ENCODE data around the gene CELA3B. TPM values are rescaled to one million over a fixed set of nuclear protein-coding genes. Genes with fewer than 3 reads are reported as not detected.
"Not testable (repeated sequence)": the region's sequence is repeated elsewhere in the genome, so short reads cannot be mapped to it uniquely, and the experiment has no call there.

Gene CELA3B
- total and polyA plus RNA-seq, 2 of the 8 experiments (the other 6 are each of a cell fraction or from before 2014, with no cell fraction given), result not detected

DNA sequence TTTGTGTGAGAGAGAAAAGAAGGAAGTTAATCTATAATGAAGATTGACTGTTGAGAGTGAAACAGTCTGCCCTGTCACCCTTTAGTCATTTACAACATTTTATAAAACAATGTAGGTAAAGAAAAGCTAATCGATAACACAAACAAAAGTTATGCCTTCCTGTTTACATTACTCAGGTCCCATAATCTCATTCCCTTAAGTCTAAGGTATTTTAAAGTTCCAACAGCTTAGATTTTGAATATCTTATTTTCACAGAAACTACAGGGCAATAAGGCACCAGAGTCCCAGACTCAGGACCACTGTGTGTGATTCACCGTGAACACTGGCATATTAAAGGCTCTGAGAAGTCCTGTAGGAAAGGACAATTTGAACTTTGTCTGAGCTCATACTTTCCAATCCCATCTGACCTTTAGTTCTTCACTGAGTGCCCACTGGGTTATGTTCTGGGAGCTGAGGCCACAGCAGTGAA lies 3.8 kb upstream of the CELA3B start:
- not testable (repeated sequence) for H4K20me1 ChIP-seq (replicated peaks in 1 of 2; ENCODE audit: control insufficient read depth in 1 of 2, insufficient read depth in 2 of 2, low read length in 2 of 2); H2BK15ac ChIP-seq (ENCODE audit: low read length); H3K79me2 ChIP-seq (ENCODE audit: control insufficient read depth in 1 of 2, insufficient read depth in 2 of 2, low read length in 2 of 2); H2BK5ac ChIP-seq (ENCODE audit: low read depth, low read length); H3K4me1 ChIP-seq (replicated peaks in 1 of 4; ENCODE audit: control insufficient read depth in 3 of 4, insufficient read depth in 4 of 4, low read length in 3 of 4); H3K4ac ChIP-seq (replicated peaks; ENCODE audit: insufficient read length, low read depth, low read length); DNase-seq (ENCODE audit: low read depth in 1 of 2, low spot score in 2 of 2); H3K4me2 ChIP-seq (ENCODE audit: insufficient read depth in 1 of 2, low read depth in 2 of 2, low read length in 2 of 2); H3K27ac ChIP-seq (ENCODE audit: low read depth, low read length); H4K91ac ChIP-seq (replicated peaks; ENCODE audit: insufficient read length, low read length); H3K79me1 ChIP-seq (ENCODE audit: low read depth, low read length); H2BK120ac ChIP-seq (replicated peaks; ENCODE audit: low read depth, low read length); H3K14ac ChIP-seq (ENCODE audit: insufficient read length); H3K23me2 ChIP-seq (ENCODE audit: low read depth, low read length); H3K23ac ChIP-seq (ENCODE audit: insufficient read length); H3K4me3 ChIP-seq (ENCODE audit: extremely low read depth in 1 of 4, insufficient read depth in 2 of 4, low read depth in 3 of 4, low read length in 4 of 4); H3K9ac ChIP-seq (replicated peaks in 1 of 4; ENCODE audit: extremely low read depth in 1 of 4, low read depth in 3 of 4, low read length in 3 of 4); H2AK5ac ChIP-seq (ENCODE audit: low read depth, low read length); H2AFZ ChIP-seq (ENCODE audit: low read length); H3K27me3 ChIP-seq (replicated peaks in 1 of 4; ENCODE audit: control insufficient read depth in 3 of 4, extremely low read depth in 1 of 4, insufficient read depth in 3 of 4, low read length in 3 of 4); H4K5ac ChIP-seq (ENCODE audit: insufficient read length, low read depth, low read length); H4K8ac ChIP-seq (ENCODE audit: extremely low read depth, insufficient read depth, low read length); FAIRE-seq; H3K36me3 ChIP-seq (ENCODE audit: control insufficient read depth in 2 of 4, insufficient read depth in 4 of 4, low read length in 3 of 4); H3K9me3 ChIP-seq (ENCODE audit: insufficient read depth in 2 of 2, low read depth in 1 of 2, low read length in 1 of 2); H3K56ac ChIP-seq (replicated peaks; ENCODE audit: insufficient read length, low read depth, low read length)
- ChIA-PET CTCF (ENCODE audit: partially characterized antibody) (interaction anchor here (0.5 to 1.2 kb wide), 6 partner anchors 12 to 464 kb away, joined by 3 to 4 read pairs (median 3); no protein-coding TSS in a partner anchor), POLR2A (ENCODE audit: partially characterized antibody) (interaction anchor here (0.6 kb wide), 1 partner anchor 52 kb away, joined by 4 read pairs; no protein-coding TSS in a partner anchor)
- H2BK12ac ChIP-seq (ENCODE audit: low read depth, low read length), result 0 out of 2 replicates have a peak overlapping the region, but pooled peaks have one; percentile 39
- peak overlapping the region; percentile 19; the same call in 1 of the 2 replicates for H3K18ac ChIP-seq (ENCODE audit: extremely low read depth, low read length)
- 92% methylated on average over 2 of the region's 2 CpGs; no CpG with 5 or more reads in 1 of the 2 experiments for WGBS, 2 experiments (ENCODE audit: extremely low coverage in 1 of 2, insufficient coverage in 1 of 2, insufficient read length in 1 of 2, insufficient replicate concordance in 2 of 2, low coverage in 1 of 2, low lambda C conversion rate in 2 of 2, missing lambda C conversion rate in 1 of 2)
- H2BK20ac ChIP-seq (ENCODE audit: low read length), result peak overlapping the region; percentile 32; the same call in 1 of the 2 replicates

DNA sequence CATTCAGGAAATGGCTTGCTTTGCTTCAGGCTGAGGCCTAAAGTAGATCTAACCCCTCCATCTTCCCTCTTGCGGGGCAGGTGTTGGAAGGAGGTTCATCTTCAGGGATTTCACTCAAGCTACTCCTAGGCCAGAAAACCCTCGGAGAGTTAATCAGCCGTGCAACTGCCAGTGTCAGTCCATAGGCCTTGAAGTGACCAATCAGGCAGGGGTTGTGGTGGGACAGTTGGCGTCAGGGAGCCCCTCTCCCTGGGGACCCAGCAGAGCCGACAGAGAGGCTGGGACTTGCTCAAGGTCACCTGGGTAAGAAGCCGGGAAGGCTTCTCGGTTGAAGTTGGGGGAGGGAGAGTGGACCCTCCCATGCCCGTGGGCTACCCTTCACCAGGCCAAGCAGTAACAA lies 2.9 kb upstream of the CELA3B start:
- H2BK5ac ChIP-seq (ENCODE audit: low read depth, low read length); H3K14ac ChIP-seq (ENCODE audit: insufficient read length); H3K27ac ChIP-seq (ENCODE audit: low read depth, low read length); H3K18ac ChIP-seq (ENCODE audit: extremely low read depth, low read length); H2BK12ac ChIP-seq (ENCODE audit: low read depth, low read length); DNase-seq (ENCODE audit: low read depth in 1 of 2, low spot score in 2 of 2); H2BK20ac ChIP-seq (ENCODE audit: low read length); H3K79me2 ChIP-seq (ENCODE audit: control insufficient read depth in 1 of 2, insufficient read depth in 2 of 2, low read length in 2 of 2); H3K9ac ChIP-seq (replicated peaks in 1 of 4; ENCODE audit: extremely low read depth in 1 of 4, low read depth in 3 of 4, low read length in 3 of 4); H3K36me3 ChIP-seq (ENCODE audit: control insufficient read depth in 2 of 4, insufficient read depth in 4 of 4, low read length in 3 of 4); H3K23ac ChIP-seq (ENCODE audit: insufficient read length); H3K4me3 ChIP-seq (ENCODE audit: extremely low read depth in 1 of 4, insufficient read depth in 2 of 4, low read depth in 3 of 4, low read length in 4 of 4); H4K20me1 ChIP-seq (replicated peaks in 1 of 2; ENCODE audit: control insufficient read depth in 1 of 2, insufficient read depth in 2 of 2, low read length in 2 of 2); H2AK5ac ChIP-seq (ENCODE audit: low read depth, low read length); H4K5ac ChIP-seq (ENCODE audit: insufficient read length, low read depth, low read length); POLR2A ChIA-PET (ENCODE audit: partially characterized antibody); H4K91ac ChIP-seq (replicated peaks; ENCODE audit: insufficient read length, low read length); H4K8ac ChIP-seq (ENCODE audit: extremely low read depth, insufficient read depth, low read length); H3K56ac ChIP-seq (replicated peaks; ENCODE audit: insufficient read length, low read depth, low read length); H3K4me1 ChIP-seq (replicated peaks in 1 of 4; ENCODE audit: control insufficient read depth in 3 of 4, insufficient read depth in 4 of 4, low read length in 3 of 4); FAIRE-seq; H3K4me2 ChIP-seq (ENCODE audit: insufficient read depth in 1 of 2, low read depth in 2 of 2, low read length in 2 of 2); H2BK120ac ChIP-seq (replicated peaks; ENCODE audit: low read depth, low read length); H3K23me2 ChIP-seq (ENCODE audit: low read depth, low read length); H3K27me3 ChIP-seq (replicated peaks in 1 of 4; ENCODE audit: control insufficient read depth in 3 of 4, extremely low read depth in 1 of 4, insufficient read depth in 3 of 4, low read length in 3 of 4); H3K9me3 ChIP-seq (ENCODE audit: insufficient read depth in 2 of 2, low read depth in 1 of 2, low read length in 1 of 2); H2BK15ac ChIP-seq (ENCODE audit: low read length); H3K79me1 ChIP-seq (ENCODE audit: low read depth, low read length); H3K4ac ChIP-seq (replicated peaks; ENCODE audit: insufficient read length, low read depth, low read length); H2AFZ ChIP-seq (ENCODE audit: low read length): not testable (repeated sequence)
- CTCF ChIA-PET (ENCODE audit: partially characterized antibody), result interaction anchor here (0.6 kb wide), 1 partner anchor 42 kb away, joined by 3 read pairs; no protein-coding TSS in a partner anchor
- WGBS, 2 experiments (ENCODE audit: extremely low coverage in 1 of 2, insufficient coverage in 1 of 2, insufficient read length in 1 of 2, insufficient replicate concordance in 2 of 2, low coverage in 1 of 2, low lambda C conversion rate in 2 of 2, missing lambda C conversion rate in 1 of 2), result 92% methylated on average over 8 of the region's 8 CpGs; no CpG with 5 or more reads in 1 of the 2 experiments

Measured in H1 (cell line).